ENCODE data around the gene NRIP3.

The NRIP3 gene

GRCh38 chr11:8962841-8963240 is 41.0 kb downstream of the NRIP3 start:
- DNase-seq (ENCODE audit: low read depth) = no peak
- peak overlapping the region; percentile 87 for H3K4me3 ChIP-seq (ENCODE audit: low read length)
- TF ChIP-seq CTCF (conservative IDR thresholded peaks at IDR 0.05; ENCODE audit: low read length) = no peak

GRCh38 chr11:8961401-8961800 is 42.4 kb downstream of the NRIP3 start:
- no peak for TF ChIP-seq CTCF (conservative IDR thresholded peaks at IDR 0.05; ENCODE audit: low read length)
- H3K4me3 ChIP-seq (ENCODE audit: low read length) = no peak overlapping the region
- DNase-seq (ENCODE audit: low read depth) = no peak

- peak; percentile 81 for TF ChIP-seq CTCF (conservative IDR thresholded peaks at IDR 0.05; ENCODE audit: low read length)
- peak overlapping the region; percentile 13; the same call in 1 of the 2 replicates for H3K4me3 ChIP-seq (ENCODE audit: low read length)
- DNase-seq (ENCODE audit: low read depth) = peak; percentile 87
Observed at GRCh38 chr11:8959546-8960166, 44.1 kb downstream of the NRIP3 start.

- DNase-seq (ENCODE audit: low read depth) = no peak
- no peak overlapping the region for H3K4me3 ChIP-seq (ENCODE audit: low read length)
- TF ChIP-seq CTCF (conservative IDR thresholded peaks at IDR 0.05; ENCODE audit: low read length) = no peak
Observed at GRCh38 chr11:8956860-8957259, 46.9 kb downstream of the NRIP3 start.

GRCh38 chr11:8948886-8949285 is 54.9 kb downstream of the NRIP3 start:
- H3K4me3 ChIP-seq (ENCODE audit: low read length) = no peak overlapping the region
- no peak for TF ChIP-seq CTCF (conservative IDR thresholded peaks at IDR 0.05; ENCODE audit: low read length)
- no peak for DNase-seq (ENCODE audit: low read depth)

GRCh38 chr11:8947230-8947943 is 56.4 kb downstream of the NRIP3 start:
- no peak for TF ChIP-seq CTCF (conservative IDR thresholded peaks at IDR 0.05; ENCODE audit: low read length)
- H3K4me3 ChIP-seq (ENCODE audit: low read length) = no peak overlapping the region
- DNase-seq (ENCODE audit: low read depth) = no peak

GRCh38 chr11:8942518-8943066 is 61.2 kb downstream of the NRIP3 start, which contains the start of gene ASCL3:
ASCL3 (minus strand) TSS chr11:8943016; CDS start chr11:8938161, 4,855 bp downstream.
- no peak for TF ChIP-seq CTCF (conservative IDR thresholded peaks at IDR 0.05; ENCODE audit: low read length)
- H3K4me3 ChIP-seq (ENCODE audit: low read length) = no peak within 1 kb of the TSS
- DNase-seq (ENCODE audit: low read depth) = no peak

Measured in AG10803 (cell line).